COR-L47 (cell line): ENCODE results near the gene CFAP410.

ENCODE experiments used
- DNase-seq: peaks from one replicate; lab custom pipeline; 2025; lab: John Stamatoyannopoulos, UW

CFAP410 gene

DNA sequence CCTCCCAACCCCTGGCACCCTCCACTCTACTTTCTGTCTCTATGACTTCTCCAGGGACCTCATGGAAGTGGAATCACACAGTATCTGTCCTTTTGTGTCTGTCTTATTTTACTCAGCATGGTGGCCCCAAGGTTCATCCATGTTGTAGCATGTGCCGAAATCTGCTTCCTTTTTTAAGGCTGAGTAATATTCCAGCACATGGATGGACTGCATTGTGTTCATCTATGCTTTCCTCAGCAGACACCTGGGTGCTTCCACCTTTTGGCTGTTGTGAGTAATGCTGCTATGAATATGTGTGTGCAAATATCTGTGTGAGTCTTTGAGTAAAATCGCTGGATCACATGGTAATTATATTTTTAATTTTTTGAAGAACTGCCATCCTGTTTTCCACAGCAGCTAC lies 40.9 kb downstream of the CFAP410 start:
- DNase-seq = no peak

DNA sequence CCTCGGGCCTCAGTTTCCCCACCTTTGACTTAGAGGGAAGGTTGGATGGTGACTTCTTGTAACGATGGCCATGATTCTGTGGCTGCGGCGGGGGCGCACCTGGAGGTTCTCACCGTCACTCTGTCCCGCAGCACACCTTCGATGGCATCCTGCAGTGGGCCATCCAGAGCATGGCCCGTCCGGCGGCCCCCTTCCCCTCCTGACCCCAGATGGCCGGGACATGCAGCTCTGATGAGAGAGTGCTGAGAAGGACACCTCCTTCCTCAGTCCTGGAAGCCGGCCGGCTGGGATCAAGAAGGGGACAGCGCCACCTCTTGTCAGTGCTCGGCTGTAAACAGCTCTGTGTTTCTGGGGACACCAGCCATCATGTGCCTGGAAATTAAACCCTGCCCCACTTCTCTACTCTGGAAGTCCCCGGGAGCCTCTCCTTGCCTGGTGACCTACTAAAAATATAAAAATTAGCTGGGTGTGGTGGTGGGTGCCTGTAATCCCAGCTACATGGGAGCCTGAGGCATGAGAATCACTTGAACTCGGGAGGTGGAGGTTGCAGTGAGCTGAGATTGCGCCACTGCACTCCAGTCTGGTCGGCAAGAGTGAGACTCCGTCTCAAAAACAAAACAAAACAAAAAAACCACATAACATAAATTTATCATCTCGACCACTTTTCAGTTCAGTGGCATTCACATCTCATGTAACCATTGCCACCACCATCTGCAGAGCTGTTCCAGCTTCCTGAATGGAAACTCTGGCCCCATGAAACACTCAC lies 41.5 kb downstream of the CFAP410 start:
- peak; percentile 75 for DNase-seq

DNA sequence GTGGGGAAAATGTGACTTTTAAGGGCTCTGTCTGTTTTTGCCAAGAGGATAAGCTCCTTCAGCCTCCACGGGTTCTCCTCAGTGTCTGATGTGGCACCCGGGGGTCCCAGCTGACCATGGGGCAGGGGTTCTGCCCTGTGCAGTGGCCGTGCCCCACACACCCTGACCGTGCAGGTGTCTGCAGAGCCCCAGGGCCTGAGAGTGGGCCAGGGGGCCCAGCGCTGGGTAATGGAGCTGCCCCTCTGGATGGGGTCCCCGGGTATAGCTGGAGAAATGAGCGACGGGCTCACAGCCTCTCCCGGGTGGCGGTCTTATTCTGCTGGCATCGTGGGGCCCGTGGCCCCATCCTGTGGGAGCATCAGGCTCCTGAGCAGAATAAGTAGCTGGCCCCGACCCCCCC lies 42.3 kb downstream of the CFAP410 start:
- no peak for DNase-seq

DNA sequence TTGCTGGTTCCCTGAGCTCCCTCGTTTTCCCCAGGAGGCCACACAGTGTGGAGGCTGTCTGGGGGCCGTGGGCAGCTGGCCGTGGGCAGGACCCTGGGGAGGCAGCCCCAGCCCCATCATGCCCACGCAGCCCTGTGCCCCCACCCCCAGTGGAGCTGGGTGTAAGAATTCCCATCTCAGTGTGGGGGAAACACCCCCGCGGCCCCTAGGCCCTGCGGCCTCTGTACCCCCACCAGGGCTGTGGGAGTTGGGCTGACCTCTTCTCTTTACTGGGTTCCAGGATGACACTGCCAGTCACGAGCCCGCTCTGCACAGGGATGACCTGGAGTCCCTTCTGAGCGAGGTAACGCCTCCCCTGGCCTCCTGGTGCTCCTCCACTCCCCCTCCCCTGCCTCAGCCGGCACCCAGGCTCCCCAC lies 43.1 kb downstream of the CFAP410 start:
- DNase-seq = no peak

DNA sequence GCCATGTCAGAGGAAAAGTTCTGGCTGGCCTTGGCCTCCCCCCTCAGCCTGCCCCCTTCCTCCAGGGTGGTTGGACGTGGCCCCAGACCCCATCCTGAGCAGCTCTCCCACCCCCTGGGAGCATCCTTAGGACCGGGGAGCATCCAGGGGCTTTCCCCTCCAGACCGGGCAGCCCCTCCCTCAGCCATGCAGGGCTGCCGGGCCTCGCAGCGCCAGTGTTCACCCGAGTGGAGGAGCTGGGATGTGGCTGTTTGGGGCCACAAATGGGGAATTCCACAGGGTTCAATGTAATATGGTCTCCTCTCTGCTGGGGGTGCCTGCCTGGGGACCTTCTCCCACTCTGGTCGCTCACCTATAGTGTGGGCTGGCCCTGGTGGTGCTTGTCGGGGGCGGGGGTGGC lies 43.5 kb downstream of the CFAP410 start:
- DNase-seq = no peak

DNA sequence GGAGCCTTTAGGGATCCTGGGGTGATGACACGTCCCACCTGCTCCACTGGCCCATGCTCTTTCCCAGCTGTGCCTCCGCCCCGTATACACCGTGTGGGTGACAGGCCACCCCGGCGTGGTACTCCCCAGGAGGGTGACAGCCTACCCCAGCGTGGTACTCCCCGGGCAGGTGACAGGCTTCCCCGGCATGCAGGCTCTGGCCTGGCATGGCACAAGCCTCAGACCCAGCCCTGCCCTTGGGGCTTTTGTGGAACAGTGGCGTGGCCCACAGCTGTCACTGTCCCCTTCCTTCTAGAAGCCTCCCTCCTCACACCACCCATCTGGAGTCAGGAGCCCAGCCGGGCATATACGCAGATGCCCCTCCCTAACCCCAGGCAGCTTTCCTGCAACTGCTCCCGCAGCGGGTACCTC lies 44.0 kb downstream of the CFAP410 start:
- DNase-seq = peak; percentile 49

DNA sequence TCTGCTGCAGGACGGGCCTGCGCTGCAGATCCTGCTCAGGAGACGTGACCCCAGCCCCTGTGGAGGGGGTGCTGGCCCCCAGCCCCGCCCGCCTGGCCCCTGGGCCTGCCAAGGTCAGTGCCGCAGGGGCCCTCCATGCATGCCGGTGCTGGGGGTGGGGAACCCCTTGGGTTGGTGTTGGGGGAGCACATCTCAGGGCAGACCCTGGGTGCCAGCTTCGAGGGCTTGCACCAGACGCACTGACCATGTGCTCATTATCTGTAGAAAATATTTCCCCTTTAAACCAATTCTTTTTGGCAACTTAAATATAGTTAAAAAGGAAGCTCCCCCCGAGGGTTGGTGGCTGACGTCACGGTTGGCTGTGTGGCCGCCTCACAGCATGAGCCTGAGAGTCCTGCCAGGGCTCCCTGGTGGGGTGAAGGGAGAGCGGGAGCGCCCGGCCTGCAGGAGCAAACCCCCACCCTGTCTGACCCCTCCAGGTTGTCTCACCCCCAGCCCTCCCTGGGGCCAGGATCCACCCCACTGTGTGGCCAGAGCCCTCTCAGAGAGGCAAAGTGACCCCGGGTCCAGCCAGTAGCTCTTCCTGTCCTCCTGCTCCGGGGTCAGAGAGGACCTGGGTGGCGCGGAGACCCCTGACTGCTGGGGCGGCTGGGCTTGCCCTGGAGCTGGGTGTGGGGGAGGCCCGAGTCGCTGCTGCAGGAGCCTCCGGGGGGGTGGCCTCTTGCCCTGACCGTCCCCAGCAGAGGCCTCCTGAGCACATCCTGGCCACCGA lies 44.6 kb downstream of the CFAP410 start:
- no peak for DNase-seq

DNA sequence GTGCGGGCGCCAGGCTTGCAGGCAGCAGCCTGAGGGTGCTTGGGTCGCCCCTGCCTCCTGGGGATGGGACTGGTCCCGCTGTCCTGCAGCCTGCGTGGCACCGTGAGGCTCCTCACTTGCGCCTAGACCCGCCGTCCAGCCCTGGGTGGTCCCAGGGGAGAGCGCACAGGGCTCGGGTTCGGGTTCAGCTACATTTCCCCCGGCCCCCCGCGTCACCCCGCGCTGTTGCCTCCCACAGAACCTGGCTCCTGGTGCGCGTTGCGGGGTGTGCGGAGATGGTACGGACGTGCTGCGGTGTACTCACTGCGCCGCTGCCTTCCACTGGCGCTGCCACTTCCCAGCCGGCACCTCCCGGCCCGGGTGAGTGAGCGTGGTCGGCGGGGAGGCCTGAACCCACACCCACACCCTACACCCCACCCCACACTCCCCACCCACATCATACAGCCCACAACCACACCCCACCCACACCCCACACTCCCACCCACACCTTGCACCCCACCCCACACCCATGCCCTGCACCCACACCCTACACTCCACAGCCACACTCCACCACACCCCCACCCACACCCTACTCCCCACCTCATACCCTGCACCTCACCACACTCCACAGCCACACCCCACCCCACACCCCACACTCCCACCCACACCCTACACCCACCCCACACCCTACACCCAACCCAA lies 45.5 kb downstream of the CFAP410 start:
- no peak for DNase-seq

DNA sequence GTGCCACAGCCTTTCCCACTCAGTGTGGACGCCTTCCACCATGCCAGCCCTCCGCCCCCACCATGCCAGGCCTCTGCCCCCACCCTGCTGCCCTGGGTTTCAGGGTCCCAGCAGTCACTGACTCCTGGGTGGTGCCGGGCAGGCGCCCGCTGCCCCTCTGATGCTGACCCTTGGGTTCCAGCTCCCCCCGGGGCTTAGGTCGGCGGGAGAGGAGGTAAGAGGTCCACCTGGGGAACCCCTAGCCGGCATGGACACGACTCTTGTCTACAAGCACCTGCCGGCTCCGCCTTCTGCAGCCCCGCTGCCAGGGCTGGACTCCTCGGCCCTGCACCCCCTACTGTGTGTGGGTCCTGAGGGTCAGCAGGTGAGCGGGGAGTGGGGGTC lies 46.4 kb downstream of the CFAP410 start:
- no peak for DNase-seq

DNA sequence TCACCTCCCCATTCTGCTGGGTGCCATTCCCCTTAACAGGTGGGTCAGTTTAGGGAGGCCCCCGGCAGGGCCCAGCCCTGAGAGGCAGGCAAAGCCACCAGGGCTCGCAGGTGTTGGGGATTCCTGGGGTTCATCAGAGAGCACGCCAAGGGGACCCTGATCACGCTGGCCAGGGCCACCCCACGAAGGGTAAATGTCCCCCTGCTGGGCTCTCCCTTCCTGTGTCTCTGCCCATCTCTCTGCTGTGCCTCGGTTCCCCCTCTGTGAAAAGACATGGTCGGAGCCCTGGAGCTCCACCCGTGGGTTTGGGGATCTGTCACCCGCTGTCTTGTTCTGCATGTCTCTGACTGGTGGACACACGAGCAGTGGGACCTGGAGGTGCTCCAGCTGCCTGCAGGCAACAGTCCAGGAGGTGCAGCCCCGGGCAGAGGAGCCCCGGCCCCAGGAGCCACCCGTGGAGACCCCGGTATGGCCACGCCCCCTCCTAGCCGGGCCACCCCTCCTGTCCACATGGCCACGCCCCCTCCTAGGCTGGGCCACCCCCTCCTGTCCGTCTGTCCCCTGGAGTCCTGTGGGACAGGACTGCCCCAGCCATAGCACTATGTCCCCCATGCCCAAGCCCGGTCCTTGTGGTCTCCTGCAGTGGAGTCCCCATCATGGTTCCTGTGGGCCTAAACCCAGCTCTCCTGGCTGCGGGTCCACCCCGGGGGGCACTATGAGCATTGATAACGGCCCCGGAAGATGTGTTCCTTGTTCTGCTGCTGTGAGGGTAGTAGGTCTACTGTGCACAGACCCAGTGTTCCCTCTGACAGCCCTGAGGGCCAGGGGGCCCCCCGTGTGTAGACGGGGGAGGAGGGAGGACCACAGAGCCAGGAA lies 47.0 kb downstream of the CFAP410 start:
- no peak for DNase-seq

DNA sequence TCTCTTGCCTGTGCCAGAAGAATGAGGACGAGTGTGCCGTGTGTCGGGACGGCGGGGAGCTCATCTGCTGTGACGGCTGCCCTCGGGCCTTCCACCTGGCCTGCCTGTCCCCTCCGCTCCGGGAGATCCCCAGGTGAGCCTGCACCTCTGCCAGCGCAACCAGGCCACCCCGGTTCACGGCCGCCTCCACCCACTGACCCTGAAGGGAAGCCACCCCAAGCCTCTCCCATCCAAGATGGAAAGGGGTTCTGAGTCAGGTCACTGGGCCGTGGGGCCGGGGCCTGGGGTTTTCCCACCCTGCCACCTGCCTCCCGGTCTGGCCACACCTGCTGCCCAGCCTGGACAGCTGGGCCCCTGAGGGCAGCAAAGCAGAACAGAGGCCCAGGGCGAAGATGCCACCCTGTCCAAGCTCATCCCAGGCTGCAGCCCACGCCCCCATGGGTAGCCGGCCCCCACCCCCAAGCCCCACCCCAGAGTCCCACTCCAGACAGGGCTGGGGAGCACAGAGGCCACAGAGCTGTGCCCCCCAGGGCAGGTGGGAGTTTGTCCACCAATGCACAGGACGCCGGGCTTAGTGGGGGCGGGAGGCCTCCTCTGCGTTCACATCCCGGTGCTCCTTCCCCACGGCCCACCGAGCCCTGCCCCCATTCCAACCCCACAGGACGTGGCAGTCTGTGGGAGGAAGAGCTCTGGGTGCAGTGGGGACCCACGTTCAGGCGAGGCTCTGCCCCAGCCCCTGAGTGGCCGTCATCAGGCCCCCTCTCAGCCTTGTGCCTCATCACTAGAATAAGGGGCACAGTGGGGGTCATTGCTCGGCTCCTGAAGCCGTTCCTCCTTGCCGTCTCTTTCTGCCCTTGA lies 47.9 kb downstream of the CFAP410 start:
- no peak for DNase-seq

DNA sequence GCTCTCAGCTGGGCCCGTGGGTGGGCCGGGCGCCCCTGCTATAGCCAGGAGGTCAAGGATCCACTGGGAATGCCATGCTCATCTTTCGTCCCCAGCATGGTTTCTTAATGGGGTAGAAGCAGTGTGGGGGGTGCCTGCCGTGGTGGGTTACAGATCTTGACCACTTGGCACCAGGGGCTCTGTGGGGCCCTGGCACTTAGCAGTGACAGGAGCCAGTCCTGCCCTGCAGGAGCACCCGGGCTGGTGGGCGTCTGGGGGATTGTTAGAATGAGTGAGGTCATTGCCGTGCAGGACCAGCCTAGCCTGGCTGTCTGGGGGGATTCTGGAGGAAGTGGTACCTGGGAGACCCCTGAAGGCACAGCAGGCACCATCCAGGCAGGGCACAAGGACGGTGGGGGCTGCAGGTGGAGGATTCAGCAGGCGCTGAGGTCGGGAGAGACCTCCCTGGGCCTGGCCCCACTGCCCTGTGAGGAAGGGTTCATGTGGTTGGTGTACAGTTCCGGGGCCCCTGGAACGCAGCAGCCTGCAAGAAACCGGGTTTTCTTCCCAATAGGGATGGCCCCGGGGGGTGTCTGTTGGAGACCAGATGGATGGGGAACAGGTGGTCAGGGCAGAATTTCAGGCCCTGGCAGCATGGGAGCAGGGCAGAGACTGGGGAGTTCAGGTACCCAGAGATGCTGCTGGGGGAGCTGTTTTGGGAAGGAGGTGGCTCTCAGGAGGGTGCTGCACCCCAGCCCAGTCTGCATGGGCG lies 48.7 kb downstream of the CFAP410 start:
- DNase-seq = no peak

DNA sequence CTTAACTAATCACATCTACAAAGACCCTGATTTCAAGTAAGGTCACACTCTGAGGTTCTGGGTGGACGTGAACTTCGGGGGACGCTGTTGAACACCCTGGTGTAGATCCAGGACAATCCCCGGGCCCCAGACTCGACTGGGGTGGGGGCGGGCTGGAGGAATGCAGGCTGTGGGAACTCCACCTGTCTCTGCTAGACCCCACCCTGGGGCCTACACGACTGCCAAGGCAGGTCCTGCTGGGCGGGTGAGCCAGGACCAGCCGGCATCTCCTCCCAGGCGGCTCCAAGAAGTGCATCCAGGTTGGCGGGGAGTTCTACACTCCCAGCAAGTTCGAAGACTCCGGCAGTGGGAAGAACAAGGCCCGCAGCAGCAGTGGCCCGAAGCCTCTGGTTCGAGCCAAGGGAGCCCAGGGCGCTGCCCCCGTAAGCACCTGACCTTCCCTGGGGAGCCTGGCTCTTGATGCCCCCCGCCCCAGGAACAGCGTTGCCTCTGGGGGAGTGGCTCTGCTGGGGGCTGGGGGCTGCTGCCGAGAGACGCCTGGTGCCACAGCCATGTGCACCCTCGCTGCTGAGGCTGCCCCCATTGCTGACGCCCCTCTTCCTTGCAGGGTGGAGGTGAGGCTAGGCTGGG lies 49.7 kb downstream of the CFAP410 start:
- no peak for DNase-seq

DNA sequence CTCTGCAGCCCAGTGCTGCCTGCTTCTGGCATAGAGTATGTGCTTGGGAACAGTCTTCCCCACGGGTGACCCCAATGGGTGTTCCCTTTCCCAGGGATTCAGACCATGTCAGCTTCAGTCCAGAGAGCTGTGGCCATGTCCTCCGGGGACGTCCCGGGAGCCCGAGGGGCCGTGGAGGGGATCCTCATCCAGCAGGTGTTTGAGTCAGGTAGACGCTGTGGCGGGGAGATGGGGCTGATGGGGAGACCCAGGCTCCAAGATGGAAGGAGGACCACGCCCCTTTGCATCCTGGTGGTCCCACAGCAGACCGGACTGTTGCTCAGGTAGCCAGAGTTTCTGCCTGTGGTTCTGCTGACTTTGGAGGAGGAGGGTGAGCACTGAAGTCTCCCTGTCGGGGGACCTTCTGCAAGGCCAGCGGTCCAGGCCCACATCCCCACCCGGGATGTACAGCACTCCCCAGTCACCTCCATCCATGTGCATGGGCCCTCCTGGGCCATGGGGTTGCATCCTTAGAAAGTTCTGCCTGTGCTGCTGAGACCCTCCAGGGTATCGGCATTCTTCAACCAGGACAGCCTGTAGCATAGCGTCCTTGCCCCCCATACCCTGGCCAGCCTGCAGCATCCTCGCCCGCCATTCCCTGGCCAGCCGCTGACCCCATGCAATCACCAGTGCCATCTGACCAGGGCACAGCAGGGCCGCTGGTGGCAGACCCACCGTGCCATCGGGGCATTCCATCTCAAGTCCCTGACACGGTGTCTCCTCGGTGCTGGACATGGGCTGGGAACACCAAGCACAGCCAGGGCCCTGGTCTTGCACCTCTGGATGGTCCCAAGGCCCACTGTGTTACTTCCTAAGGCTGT lies 50.7 kb downstream of the CFAP410 start:
- DNase-seq = no peak

DNA sequence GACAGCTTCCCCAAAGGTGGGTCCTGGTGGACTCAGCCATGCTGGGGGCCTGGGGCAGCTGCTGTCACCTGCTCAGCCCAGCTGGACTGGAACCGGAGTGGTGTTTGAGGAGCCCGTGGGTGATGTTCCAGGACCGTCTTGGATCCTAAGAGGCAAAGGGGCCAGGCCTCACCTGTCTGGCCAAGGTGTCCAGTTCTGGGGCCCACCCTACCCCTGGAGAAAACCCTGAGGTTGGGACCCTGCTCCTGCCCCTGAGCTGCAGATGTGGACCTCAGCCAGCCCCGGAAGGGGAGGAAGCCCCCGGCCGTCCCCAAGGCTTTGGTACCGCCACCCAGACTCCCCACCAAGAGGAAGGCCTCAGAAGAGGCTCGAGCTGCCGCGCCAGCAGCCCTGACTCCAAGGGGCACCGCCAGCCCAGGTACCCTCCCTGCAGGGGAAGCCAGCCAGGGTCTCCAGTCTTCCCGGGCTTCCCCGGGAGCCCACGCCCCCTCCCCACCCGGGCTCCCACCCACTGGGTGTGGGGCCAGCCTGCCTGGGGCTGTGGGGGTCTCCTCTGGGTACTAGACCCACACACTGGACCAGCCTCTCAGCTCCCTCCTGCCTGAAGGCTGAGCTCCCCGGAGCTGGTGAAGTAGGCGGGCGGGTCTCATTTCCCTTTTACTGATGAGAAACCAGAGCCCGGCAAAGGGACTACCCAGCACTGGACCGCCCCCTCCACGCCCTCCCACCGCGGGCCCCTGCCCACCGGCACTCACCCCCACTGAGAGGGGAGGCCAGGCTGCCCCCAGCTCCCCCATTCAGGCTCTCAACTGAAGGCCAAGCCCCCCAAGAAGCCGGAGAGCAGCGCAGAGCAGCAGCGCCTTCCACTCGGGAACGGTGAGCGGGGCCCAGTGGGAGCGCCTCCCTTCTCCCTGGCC lies 52.2 kb downstream of the CFAP410 start:
- DNase-seq = no peak

DNA sequence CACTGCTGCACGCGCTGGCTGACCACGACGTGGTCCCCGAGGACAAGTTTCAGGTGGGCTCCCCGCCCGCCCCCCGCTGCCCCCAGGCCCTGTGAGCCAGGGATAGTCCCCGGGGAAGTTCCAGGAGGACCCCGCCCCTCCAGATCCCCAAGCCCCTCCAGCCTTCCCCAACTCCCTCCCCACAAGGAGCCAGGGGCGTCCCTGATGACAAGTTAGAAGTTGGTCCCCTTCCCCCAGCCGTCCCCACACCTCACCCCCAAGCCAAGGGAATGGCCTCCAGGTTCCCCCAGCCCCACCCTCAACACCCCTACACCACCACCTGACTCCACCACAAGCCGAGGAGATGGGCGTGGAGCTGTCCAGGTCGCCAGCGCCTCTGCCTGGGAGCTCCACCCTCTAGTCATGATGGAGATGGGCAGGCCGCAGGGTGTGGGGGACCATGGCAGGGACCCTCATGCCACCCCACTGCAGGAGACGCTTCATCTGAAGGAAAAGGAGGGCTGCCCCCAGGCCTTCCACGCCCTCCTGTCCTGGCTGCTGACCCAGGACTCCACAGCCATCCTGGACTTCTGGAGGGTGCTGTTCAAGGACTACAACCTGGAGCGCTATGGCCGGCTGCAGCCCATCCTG lies 53.0 kb downstream of the CFAP410 start:
- no peak for DNase-seq
